A549 (cell line): ENCODE data around the gene FCMR. TPM values are rescaled to one million over a fixed set of nuclear protein-coding genes. Genes with fewer than 3 reads are reported as not detected.

Source experiments
- ATAC-seq, 2 experiments: fragments of 200-7000 bp in 1 of 2; fragments of >200 bp in 1 of 2; cut with Nextera tagmentation in 1 of 2; cut with Tn5 transposase in 1 of 2; 3 replicates each; pipeline versions ENCODE4 v1.8.0 to v1.9.1; 2018 to 2020; ENCODE audit warnings: mild to moderate bottlenecking in 1 of 2, moderate library complexity in 1 of 2
- CTCF ChIA-PET: fragments of 300-600 bp; sonication (Branson Sonifier 250); formaldehyde crosslinking; extraction: SDS; loops from one replicate; lab custom pipeline; 2021; ENCODE audit warnings: antibody characterized with exemption, inconsistent platforms; lab: Yijun Ruan, JAX
- POLR2A ChIA-PET: fragments of 350-600 bp; formaldehyde crosslinking; extraction: SDS; loops from one replicate; lab custom pipeline; 2021; ENCODE audit warnings: antibody characterized with exemption, inconsistent platforms; lab: Yijun Ruan, JAX
- DNase-seq, 2 experiments: peaks; one replicate each; pipeline versions ENCODE4 v3.0.0 to v3.0.0-alpha.2; 2011 to 2016; ENCODE audit warnings: low read depth in 1 of 2, low spot score in 1 of 2
- FAIRE-seq: peaks from 2 replicates; lab custom pipeline; 2011; peaks lifted over from hg19 to GRCh38; lab: Jason Lieb, UNC
- H3K27ac ChIP-seq, 2 experiments: fragments of >200 bp; sonication (Bioruptor Twin); formaldehyde crosslinking; 3 replicates each; pipeline ENCODE4 v1.5.1; 2016 to 2017
- H3K4me1 ChIP-seq: fragments of >200 bp; sonication (Bioruptor Twin); formaldehyde crosslinking; 3 replicates; pipeline ENCODE4 v1.6.1; 2016
- H3K4me2 ChIP-seq: fragments of >200 bp; sonication (Bioruptor Twin); formaldehyde crosslinking; 3 replicates; pipeline ENCODE4 v1.6.1; 2016
- H3K4me3 ChIP-seq: fragments of >200 bp; sonication (Bioruptor Twin); formaldehyde crosslinking; 3 replicates; pipeline ENCODE4 v1.5.1; 2016
- H3K9me3 ChIP-seq: fragments of >200 bp; sonication (Bioruptor Twin); formaldehyde crosslinking; 3 replicates; pipeline ENCODE4 v1.6.1; 2016
- ATOH8 ChIP-seq: fragments of 250-450 bp; sonication (Bioruptor Pico); IDR thresholded peaks from 2 replicates; pipeline ENCODE4 v1.5.0; 2020; ENCODE audit warnings: low read depth, mild to moderate bottlenecking, moderate library complexity
- CBX8 ChIP-seq: fragments of 200-600 bp; sonication (generic); IDR thresholded peaks from 2 replicates; pipeline ENCODE4 v1.6.1; 2016
- CHD2 ChIP-seq: fragments of 150-350 bp; IDR thresholded peaks from 2 replicates; pipeline ENCODE4 v1.6.1; 2014; ENCODE audit warnings: low read length; ENCODE audit not compliant: partially characterized antibody
- CHD4 ChIP-seq: fragments of 200-600 bp; sonication (generic); IDR thresholded peaks from 2 replicates; pipeline ENCODE4 v1.6.1; 2016; ENCODE audit warnings: antibody characterized with exemption, mild to moderate bottlenecking, borderline replicate concordance
- EHMT2 ChIP-seq: fragments of 200-600 bp; sonication (generic); IDR thresholded peaks from 2 replicates; pipeline ENCODE4 v1.6.1; 2016; ENCODE audit warnings: antibody characterized with exemption, low read depth, mild to moderate bottlenecking, moderate library complexity
- ESRRA ChIP-seq: fragments of 150-350 bp; IDR thresholded peaks from 2 replicates; pipeline ENCODE4 v1.6.1; 2014; ENCODE audit warnings: mild to moderate bottlenecking, low read length, borderline replicate concordance
- FOSL2 ChIP-seq, 2 experiments: fragments of 450-650 bp in 1 of 2; fragments of >200 bp in 1 of 2; sonication (Bioruptor Twin) in 1 of 2; formaldehyde crosslinking; IDR thresholded peaks; 2 replicates each; pipeline versions ENCODE4 v1.5.0 to v1.6.1; 2016 to 2020; ENCODE audit warnings: mild to moderate bottlenecking in 1 of 2, moderate library complexity in 1 of 2
- FOXS1 ChIP-seq: fragments of 250-450 bp; sonication (Bioruptor Pico); IDR thresholded peaks from 2 replicates; pipeline ENCODE4 v1.5.0; 2020; ENCODE audit warnings: mild to moderate bottlenecking, moderate library complexity
- HDAC2 ChIP-seq: fragments of 200-600 bp; sonication (generic); IDR thresholded peaks from 2 replicates; pipeline ENCODE4 v1.6.1; 2016
- HES2 ChIP-seq: fragments of >200 bp; sonication (Bioruptor Twin); formaldehyde crosslinking; IDR thresholded peaks from 2 replicates; pipeline ENCODE4 v1.6.1; 2016
- HOXB13 ChIP-seq: fragments of 250-450 bp; sonication (Bioruptor Pico); IDR thresholded peaks from 2 replicates; pipeline ENCODE4 v1.5.0; 2020; ENCODE audit warnings: low read depth, mild to moderate bottlenecking, moderate library complexity
- KDM5A ChIP-seq: fragments of 200-600 bp; sonication (generic); IDR thresholded peaks from 2 replicates; pipeline ENCODE4 v1.6.1; 2016; ENCODE audit warnings: antibody characterized with exemption, mild to moderate bottlenecking
- MAZ ChIP-seq: fragments of 150-350 bp; IDR thresholded peaks from 2 replicates; pipeline ENCODE4 v1.6.1; 2014; ENCODE audit warnings: antibody characterized with exemption, low read depth, low read length, borderline replicate concordance
- NFE2L2 ChIP-seq: fragments of 150-350 bp; conservative IDR thresholded peaks from 2 replicates; pipeline ENCODE4 v1.6.1; 2014; ENCODE audit warnings: low read length
- POLR2AphosphoS2 ChIP-seq: conservative IDR thresholded peaks from 2 replicates; pipeline ENCODE4 v1.6.1; 2012; ENCODE audit warnings: low read length, improper control_type of control experiment, inconsistent platforms
- SREBF2 ChIP-seq: fragments of 450-650 bp; IDR thresholded peaks from 2 replicates; pipeline ENCODE4 v1.6.1; 2014; ENCODE audit warnings: mild to moderate bottlenecking, moderate library complexity
- TP53 ChIP-seq: fragments of 250-450 bp; sonication (Bioruptor Pico); IDR thresholded peaks from 2 replicates; pipeline ENCODE4 v1.5.0; 2021; ENCODE audit warnings: mild to moderate bottlenecking, moderate library complexity
- USF2 ChIP-seq: fragments of 450-650 bp; IDR thresholded peaks from 2 replicates; pipeline ENCODE4 v1.6.1; 2014; ENCODE audit warnings: antibody characterized with exemption
- ZC3H11A ChIP-seq: fragments of 450-650 bp; IDR thresholded peaks from 2 replicates; pipeline ENCODE4 v1.6.1; 2014; ENCODE audit warnings: antibody characterized with exemption, mild to moderate bottlenecking
- ZFP36 ChIP-seq: fragments of 450-650 bp; IDR thresholded peaks from 2 replicates; pipeline ENCODE4 v1.6.1; 2014; ENCODE audit warnings: borderline replicate concordance; ENCODE audit not compliant: partially characterized antibody
- WGBS: methylation state at CpG from one replicate; pipeline ENCODE4 v1.1.6; 2017; ENCODE audit errors: missing lambda C conversion rate; 5-methylcytosine and 5-hydroxymethylcytosine counted together
- polyA plus RNA-seq, 4 experiments: library from polyadenylated mRNA; depleted of rRNA in 3 of 4; stranded (reverse); fragments of >200 nt; fragmentation: RNase III in 1 of 4; extraction: RNeasy Plus Mini Kit Qiagen cat#74134 plus additional on column Dnase treatment in 1 of 4; gene quantifications; 2 replicates in 3 of 4; 3 replicates in 1 of 4; pipeline ENCODE4 v1.2.3, GENCODE V29; 2011 to 2017
- TF ChIP-seq, protein P1 (sequence below): fragments of >200 bp; sonication (Bioruptor Twin); formaldehyde crosslinking; IDR thresholded peaks from 3 replicates; pipeline ENCODE4 v1.5.1; 2016
- TF ChIP-seq, protein P2 (sequence below): IDR thresholded peaks from 2 replicates; pipeline ENCODE4 v1.6.1; 2012
- TF ChIP-seq, protein P3 (sequence below): IDR thresholded peaks from 2 replicates; pipeline ENCODE4 v1.6.1; 2012; ENCODE audit warnings: low read depth, borderline replicate concordance
- TF ChIP-seq, protein P4 (sequence below): fragments of >200 bp; sonication (Bioruptor Twin); formaldehyde crosslinking; IDR thresholded peaks from 3 replicates; pipeline ENCODE4 v1.6.1; 2016

The FCMR gene
- polyA plus RNA-seq, 2 of the 4 experiments (the other 2 are of a cell fraction), result 0.19 to 0.93 TPM

- WGBS, result 66% methylated on average over 3 of the region's 3 CpGs
- Histone ChIP-seq H3K27ac (no peak overlapping the region), H3K4me1 (no peaks in the 10 kb centered on the region), H3K4me3 (no peak overlapping the region), H3K4me2 (no peak overlapping the region), H3K9me3 (no peaks in the 10 kb centered on the region)
- TF ChIP-seq ESRRA (no peak), FOXS1 (no peak), MAZ (no peak), HES2 (no peak), NFE2L2 (no peak), HOXB13 (CRISPR knock-in tag) (no peak), EHMT2 (no peak), CHD4 (no peak), TP53 (CRISPR knock-in tag) (no peak), POLR2AphosphoS2 (no peak), KDM5A (no peak), SREBF2 (no peak), HDAC2 (no peak)
- TF ChIP-seq, protein P1, sequence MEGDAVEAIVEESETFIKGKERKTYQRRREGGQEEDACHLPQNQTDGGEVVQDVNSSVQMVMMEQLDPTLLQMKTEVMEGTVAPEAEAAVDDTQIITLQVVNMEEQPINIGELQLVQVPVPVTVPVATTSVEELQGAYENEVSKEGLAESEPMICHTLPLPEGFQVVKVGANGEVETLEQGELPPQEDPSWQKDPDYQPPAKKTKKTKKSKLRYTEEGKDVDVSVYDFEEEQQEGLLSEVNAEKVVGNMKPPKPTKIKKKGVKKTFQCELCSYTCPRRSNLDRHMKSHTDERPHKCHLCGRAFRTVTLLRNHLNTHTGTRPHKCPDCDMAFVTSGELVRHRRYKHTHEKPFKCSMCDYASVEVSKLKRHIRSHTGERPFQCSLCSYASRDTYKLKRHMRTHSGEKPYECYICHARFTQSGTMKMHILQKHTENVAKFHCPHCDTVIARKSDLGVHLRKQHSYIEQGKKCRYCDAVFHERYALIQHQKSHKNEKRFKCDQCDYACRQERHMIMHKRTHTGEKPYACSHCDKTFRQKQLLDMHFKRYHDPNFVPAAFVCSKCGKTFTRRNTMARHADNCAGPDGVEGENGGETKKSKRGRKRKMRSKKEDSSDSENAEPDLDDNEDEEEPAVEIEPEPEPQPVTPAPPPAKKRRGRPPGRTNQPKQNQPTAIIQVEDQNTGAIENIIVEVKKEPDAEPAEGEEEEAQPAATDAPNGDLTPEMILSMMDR, result no peak
- TF ChIP-seq, protein P2, sequence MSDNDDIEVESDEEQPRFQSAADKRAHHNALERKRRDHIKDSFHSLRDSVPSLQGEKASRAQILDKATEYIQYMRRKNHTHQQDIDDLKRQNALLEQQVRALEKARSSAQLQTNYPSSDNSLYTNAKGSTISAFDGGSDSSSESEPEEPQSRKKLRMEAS, result no peak
- TF ChIP-seq, protein P3, sequence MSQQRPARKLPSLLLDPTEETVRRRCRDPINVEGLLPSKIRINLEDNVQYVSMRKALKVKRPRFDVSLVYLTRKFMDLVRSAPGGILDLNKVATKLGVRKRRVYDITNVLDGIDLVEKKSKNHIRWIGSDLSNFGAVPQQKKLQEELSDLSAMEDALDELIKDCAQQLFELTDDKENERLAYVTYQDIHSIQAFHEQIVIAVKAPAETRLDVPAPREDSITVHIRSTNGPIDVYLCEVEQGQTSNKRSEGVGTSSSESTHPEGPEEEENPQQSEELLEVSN, result no peak
- FAIRE-seq (no peak), ATAC-seq (no peak), DNase-seq (no peak)
- ChIA-PET POLR2A (interaction anchor here (1.2 kb wide), 1 partner anchor 283 kb away, joined by 3 read pairs; the partner anchor contains the start of gene DYRK3), CTCF (interaction anchor here (1.4 to 9.4 kb wide), 7 partner anchors 9 to 283 kb away, joined by 3 to 108 read pairs (median 6); partner anchors contain the start of gene DYRK3)
Measured at GRCh38 chr1:206918076-206918475, 3.7 kb downstream of the FCMR start.

GRCh38 chr1:206916000-206916709 is 5.6 kb downstream of the FCMR start:
- FAIRE-seq (no peak), DNase-seq (no peak), ATAC-seq (no peak)
- Histone ChIP-seq H3K4me2 (no peak overlapping the region), H3K9me3 (no peaks in the 10 kb centered on the region), H3K4me1 (no peaks in the 10 kb centered on the region), H3K4me3 (no peak overlapping the region), H3K27ac (no peak overlapping the region)
- ChIA-PET CTCF (interaction anchor here (0.9 to 9.4 kb wide), 7 partner anchors 16 to 333 kb away, joined by 3 to 123 read pairs (median 6); no protein-coding TSS in a partner anchor), POLR2A (no interaction called here)
- TF ChIP-seq HDAC2, result no peak
- no peak for TF ChIP-seq ZC3H11A
- TF ChIP-seq, protein P4, sequence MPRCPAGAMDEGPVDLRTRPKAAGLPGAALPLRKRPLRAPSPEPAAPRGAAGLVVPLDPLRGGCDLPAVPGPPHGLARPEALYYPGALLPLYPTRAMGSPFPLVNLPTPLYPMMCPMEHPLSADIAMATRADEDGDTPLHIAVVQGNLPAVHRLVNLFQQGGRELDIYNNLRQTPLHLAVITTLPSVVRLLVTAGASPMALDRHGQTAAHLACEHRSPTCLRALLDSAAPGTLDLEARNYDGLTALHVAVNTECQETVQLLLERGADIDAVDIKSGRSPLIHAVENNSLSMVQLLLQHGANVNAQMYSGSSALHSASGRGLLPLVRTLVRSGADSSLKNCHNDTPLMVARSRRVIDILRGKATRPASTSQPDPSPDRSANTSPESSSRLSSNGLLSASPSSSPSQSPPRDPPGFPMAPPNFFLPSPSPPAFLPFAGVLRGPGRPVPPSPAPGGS, result no peak
- TF ChIP-seq, protein P2, result no peak
- no peak for TF ChIP-seq USF2
- TF ChIP-seq ZFP36, result no peak
- TF ChIP-seq HES2, result no peak
- TF ChIP-seq FOSL2 (IDR thresholded peaks at IDR 0.05), result no peak
- TF ChIP-seq FOSL2 (CRISPR knock-in tag; IDR thresholded peaks at IDR 0.05), result no peak
- no peak for TF ChIP-seq TP53 (CRISPR knock-in tag)
- no peak for TF ChIP-seq CBX8
- TF ChIP-seq CHD2, result no peak
- TF ChIP-seq ATOH8, result no peak
- WGBS, result 62% methylated on average over 8 of the region's 8 CpGs
